ENCODE results near the gene LPAR2. TPM values are rescaled to one million over a fixed set of nuclear protein-coding genes. Genes with fewer than 3 reads are reported as not detected.

The LPAR2 gene
- total RNA-seq (2022; extraction: Qiagen RNA extraction; ENCODE audit: low read depth): 2.9 to 4.6 TPM (median 3.3 TPM) in 5 replicates

GRCh38 chr19:19627621-19628500 is at the start of gene LPAR2:
Gene LPAR2 (minus strand): TSS chr19:19628220. CDS start chr19:19627275, 945 bp downstream.

GRCh38 chr19:19668230-19669012 is 40.4 kb upstream of the LPAR2 start, which contains the start of gene ZNF101:
Gene ZNF101 (plus strand): TSS chr19:19668839. CDS start chr19:19668964, 125 bp downstream.

GRCh38 chr19:19663256-19664120 is 35.5 kb upstream of the LPAR2 start, which contains the start of gene ATP13A1:
Gene ATP13A1 (minus strand): TSS chr19:19663676. CDS start chr19:19663666, 10 bp downstream.

GRCh38 chr19:19643158-19644053 is 15.4 kb upstream of the LPAR2 start, which contains the start of gene GMIP:
Gene GMIP (minus strand): TSS chr19:19643657. CDS start chr19:19643529, 128 bp downstream.

GRCh38 chr19:19618219-19619051 is 9.6 kb downstream of the LPAR2 start, which contains the start of gene PBX4:
Gene PBX4 (minus strand): TSS chr19:19618687. CDS start chr19:19618629, 58 bp downstream.

Other genes starting within 250 kb of the LPAR2 start
- 41.2 to 53.3 TPM (median 44.7 TPM) in 5 replicates for gene GATAD2A, start 222.5 kb downstream of the LPAR2 start, total RNA-seq (2022; extraction: Qiagen RNA extraction; ENCODE audit: low read depth)
- gene TSSK6, start 112.7 kb downstream of the LPAR2 start, total RNA-seq (2022; extraction: Qiagen RNA extraction; ENCODE audit: low read depth): 0.85 to 1.8 TPM (median 1.6 TPM) in 5 replicates
- 162 to 199 TPM (median 165 TPM) in 5 replicates for gene NDUFA13, start 112.0 kb downstream of the LPAR2 start, total RNA-seq (2022; extraction: Qiagen RNA extraction; ENCODE audit: low read depth)
- 1.8 to 3.8 TPM (median 3.4 TPM) in 5 replicates for gene YJEFN3, start 99.3 kb downstream of the LPAR2 start, total RNA-seq (2022; extraction: Qiagen RNA extraction; ENCODE audit: low read depth)
- gene CILP2, start 90.0 kb downstream of the LPAR2 start, total RNA-seq (2022; extraction: Qiagen RNA extraction; ENCODE audit: low read depth): 0.11 to 0.32 TPM (median 0.22 TPM) in 5 replicates
- 1.5 to 2.1 TPM (median 1.9 TPM) in 5 replicates for gene PBX4, start 9.5 kb downstream of the LPAR2 start, total RNA-seq (2022; extraction: Qiagen RNA extraction; ENCODE audit: low read depth)
- 3.5 to 5.8 TPM (median 4.9 TPM) in 5 replicates for gene GMIP, start 15.4 kb upstream of the LPAR2 start, total RNA-seq (2022; extraction: Qiagen RNA extraction; ENCODE audit: low read depth)
- 24.5 to 34.4 TPM (median 33.4 TPM) in 5 replicates for gene ATP13A1, start 35.5 kb upstream of the LPAR2 start, total RNA-seq (2022; extraction: Qiagen RNA extraction; ENCODE audit: low read depth)
- gene ZNF101, start 40.6 kb upstream of the LPAR2 start, total RNA-seq (2022; extraction: Qiagen RNA extraction; ENCODE audit: low read depth): 4.0 to 5.7 TPM (median 4.2 TPM) in 5 replicates
- gene ZNF14, start 104.9 kb upstream of the LPAR2 start, total RNA-seq (2022; extraction: Qiagen RNA extraction; ENCODE audit: low read depth): 1.5 to 2.1 TPM (median 1.9 TPM) in 5 replicates
- gene ZNF506, start 193.5 kb upstream of the LPAR2 start, total RNA-seq (2022; extraction: Qiagen RNA extraction; ENCODE audit: low read depth): 0.15 to 0.40 TPM (median 0.23 TPM) in 3 of 5 replicates, not detected in the others
- not detected in 5 replicates for gene ZNF253, start 237.7 kb upstream of the LPAR2 start, total RNA-seq (2022; extraction: Qiagen RNA extraction; ENCODE audit: low read depth)